Brain microvascular endothelial cell (primary cell): ENCODE measurements around the gene BMERB1.

Source experiments
- DNase-seq: peaks from one replicate; pipeline ENCODE4 v3.0.0-alpha.2; 2020
- H3K27ac ChIP-seq: fragments of 250-450 bp; sonication (Bioruptor Pico); 2 replicates; pipeline ENCODE4 v1.5.1; 2020; ENCODE audit warnings: mild to moderate bottlenecking, moderate library complexity
- H3K27me3 ChIP-seq: fragments of 250-450 bp; sonication (Bioruptor Pico); replicated peaks from 2 replicates; pipeline ENCODE4 v1.5.1; 2020; ENCODE audit warnings: mild to moderate bottlenecking
- H3K36me3 ChIP-seq: fragments of 250-450 bp; sonication (Bioruptor Pico); replicated peaks from 2 replicates; pipeline ENCODE4 v1.5.1; 2020; ENCODE audit warnings: mild to moderate bottlenecking
- H3K4me3 ChIP-seq: 2 replicates; pipeline ENCODE4 v1.5.1; 2011; ENCODE audit warnings: low read depth, mild to moderate bottlenecking, control low read depth, low read length, moderate library complexity
- CTCF ChIP-seq: IDR thresholded peaks from 2 replicates; pipeline ENCODE4 v1.5.1; 2011; ENCODE audit warnings: low read depth, mild to moderate bottlenecking, moderate library complexity, low read length, control low read depth, inconsistent platforms; ENCODE audit errors: missing control alignments
- in situ Hi-C: cut with HindIII; loops from 2 replicates; pipeline ENCODE4 v1.10.0; 2017; ENCODE audit warnings: low sequenced_read_pairs, low pct_ligation_motif_present

Gene BMERB1

GRCh38 chr16:15576960-15577958, 142.9 kb downstream of the BMERB1 start:
- no peak for TF ChIP-seq CTCF
- no peak for DNase-seq
- in situ Hi-C loops: no loop called here
- Histone ChIP-seq H3K4me3 (no peak overlapping the region), H3K27ac (no peak overlapping the region), H3K36me3 (no peaks in the 10 kb centered on the region), H3K27me3 (no peaks in the 10 kb centered on the region)

GRCh38 chr16:15578824-15579223, 144.4 kb downstream of the BMERB1 start:
- H3K4me3 ChIP-seq: no peak overlapping the region
- TF ChIP-seq CTCF: no peak
- H3K27ac ChIP-seq: no peak overlapping the region
- in situ Hi-C loops: no loop called here
- H3K36me3 ChIP-seq: peaks cover 11% of the 10 kb centered on the region
- no peaks in the 10 kb centered on the region for H3K27me3 ChIP-seq
- DNase-seq: no peak

GRCh38 chr16:15581127-15581815, 146.9 kb downstream of the BMERB1 start:
- no peak for TF ChIP-seq CTCF
- in situ Hi-C loops: no loop called here
- no peak for DNase-seq
- H3K27ac ChIP-seq: no peak overlapping the region
- H3K4me3 ChIP-seq: no peak overlapping the region
- H3K27me3 ChIP-seq: no peaks in the 10 kb centered on the region
- H3K36me3 ChIP-seq: peaks cover 17% of the 10 kb centered on the region

- no peak for DNase-seq
- TF ChIP-seq CTCF: no peak
- in situ Hi-C loops: no loop called here
- H3K27ac ChIP-seq: no peak overlapping the region
- peaks cover 22% of the 10 kb centered on the region for H3K36me3 ChIP-seq
- H3K27me3 ChIP-seq: no peaks in the 10 kb centered on the region
- no peak overlapping the region for H3K4me3 ChIP-seq
Observed at GRCh38 chr16:15583526-15583925, 149.1 kb downstream of the BMERB1 start.

- no peak overlapping the region for H3K4me3 ChIP-seq
- DNase-seq: no peak
- in situ Hi-C loops: no loop called here
- H3K27ac ChIP-seq: no peak overlapping the region
- no peak for TF ChIP-seq CTCF
- peaks cover 22% of the 10 kb centered on the region for H3K36me3 ChIP-seq
- H3K27me3 ChIP-seq: no peaks in the 10 kb centered on the region
Observed at GRCh38 chr16:15585956-15586355, 151.6 kb downstream of the BMERB1 start.
